AG20443 (cell line): ENCODE data around the gene PPP2R2C.

Experiments
- DNase-seq: peaks from one replicate; pipeline ENCODE4 v3.0.0; 2012; ENCODE audit warnings: low spot score, mixed read lengths

Gene PPP2R2C

DNA sequence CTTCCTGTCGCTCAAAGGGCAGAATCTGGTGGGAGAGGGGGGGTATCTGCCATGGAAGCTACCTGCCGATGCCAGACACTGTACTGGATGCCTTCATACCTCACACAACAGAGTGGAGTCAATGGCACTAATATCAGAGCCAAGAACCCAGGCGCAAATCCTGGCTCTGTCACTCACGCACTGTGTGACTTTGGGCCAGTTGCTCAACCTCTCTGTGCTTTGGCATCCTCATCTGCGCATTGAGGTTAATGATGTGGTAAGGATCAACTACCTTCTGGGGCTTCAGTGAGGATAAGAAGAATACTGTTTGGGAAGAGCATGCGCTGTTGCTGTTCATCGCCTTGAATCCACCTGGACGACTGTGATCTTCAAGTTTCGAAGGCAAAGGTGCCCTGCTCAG is 70.6 kb downstream of the PPP2R2C start:
- no peak for DNase-seq

DNA sequence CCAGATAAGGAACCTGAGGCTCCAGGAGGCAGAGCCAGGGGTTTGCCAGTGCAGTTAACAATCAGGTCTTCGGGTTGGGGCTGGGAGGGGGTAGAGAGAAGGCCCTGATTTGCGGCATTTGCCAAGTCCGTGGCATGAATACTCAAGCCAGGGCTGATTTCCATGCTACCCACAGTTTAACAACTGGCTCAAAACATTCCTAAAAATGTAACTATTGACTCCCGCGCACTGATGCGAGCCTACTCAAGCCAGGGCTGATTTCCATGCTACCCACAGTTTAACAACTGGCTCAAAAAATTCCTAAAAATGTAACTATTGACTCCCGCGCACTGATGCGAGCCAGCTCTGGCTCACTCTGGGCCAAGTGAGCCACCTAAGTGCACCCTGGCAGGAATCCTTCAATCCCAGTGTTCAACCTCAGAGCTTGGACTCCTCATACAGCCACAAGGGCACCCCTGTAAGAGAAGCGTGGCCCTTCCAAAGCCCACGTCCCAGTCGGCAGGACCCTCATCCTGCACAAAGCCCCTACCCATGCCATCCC is 75.6 kb downstream of the PPP2R2C start:
- no peak for DNase-seq

DNA sequence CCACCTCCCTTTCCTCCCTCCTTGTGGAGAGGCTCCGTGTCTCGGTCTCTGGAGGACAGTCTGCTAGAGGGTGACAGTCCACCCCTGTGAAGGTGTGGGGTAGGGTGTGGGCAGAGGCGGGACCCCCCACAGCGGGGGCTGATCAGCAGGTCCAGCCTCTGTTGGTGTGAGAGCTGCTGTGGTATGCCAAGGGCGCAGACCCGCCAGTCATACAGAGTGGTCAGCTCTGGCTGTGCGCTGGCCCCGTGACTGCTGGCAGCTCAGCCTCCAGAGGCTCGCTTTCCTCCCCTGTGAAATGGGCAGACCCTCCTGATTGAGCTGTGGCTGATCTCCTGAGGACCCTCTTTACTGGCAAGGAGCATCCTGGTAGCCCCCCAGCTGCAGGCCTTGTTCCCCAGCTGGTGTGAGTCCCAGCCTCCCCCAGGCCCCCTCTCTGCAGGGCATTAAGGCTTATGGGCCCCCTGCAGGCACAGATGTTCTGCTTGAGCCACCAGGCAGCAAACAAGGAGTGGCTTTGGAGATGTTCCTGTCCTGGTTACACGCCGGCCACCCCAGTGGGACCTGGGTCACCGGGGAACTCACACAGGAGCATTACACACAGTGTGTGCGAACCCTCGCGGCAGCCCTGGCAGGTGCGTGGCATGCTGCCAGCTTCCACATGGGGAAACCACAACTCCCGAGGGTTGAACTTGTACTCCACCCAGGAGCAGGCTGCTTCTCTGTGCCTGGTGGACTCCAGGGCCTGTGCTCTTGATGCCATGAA is 76.8 kb downstream of the PPP2R2C start:
- DNase-seq: no peak

DNA sequence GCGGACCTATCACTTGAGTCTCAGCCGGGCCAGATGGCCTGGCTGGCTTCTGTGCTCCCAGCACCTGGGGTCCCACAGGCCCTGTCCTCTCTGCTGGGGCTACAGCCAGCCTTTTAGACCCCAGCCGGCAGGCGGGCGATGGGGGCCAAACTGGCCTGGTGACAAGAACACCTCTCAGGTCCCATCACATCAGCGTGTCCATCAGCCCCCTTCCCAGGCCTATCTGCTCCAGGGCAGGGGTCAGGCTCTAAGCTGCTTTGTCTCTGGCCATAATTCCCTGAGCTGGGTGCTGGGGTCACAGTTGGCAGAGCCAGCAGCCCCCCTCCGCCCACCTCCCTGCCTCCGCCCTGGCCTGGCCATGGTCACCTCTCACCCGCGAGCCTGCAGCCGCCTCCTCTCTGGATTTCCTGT is 77.7 kb downstream of the PPP2R2C start:
- DNase-seq: no peak

DNA sequence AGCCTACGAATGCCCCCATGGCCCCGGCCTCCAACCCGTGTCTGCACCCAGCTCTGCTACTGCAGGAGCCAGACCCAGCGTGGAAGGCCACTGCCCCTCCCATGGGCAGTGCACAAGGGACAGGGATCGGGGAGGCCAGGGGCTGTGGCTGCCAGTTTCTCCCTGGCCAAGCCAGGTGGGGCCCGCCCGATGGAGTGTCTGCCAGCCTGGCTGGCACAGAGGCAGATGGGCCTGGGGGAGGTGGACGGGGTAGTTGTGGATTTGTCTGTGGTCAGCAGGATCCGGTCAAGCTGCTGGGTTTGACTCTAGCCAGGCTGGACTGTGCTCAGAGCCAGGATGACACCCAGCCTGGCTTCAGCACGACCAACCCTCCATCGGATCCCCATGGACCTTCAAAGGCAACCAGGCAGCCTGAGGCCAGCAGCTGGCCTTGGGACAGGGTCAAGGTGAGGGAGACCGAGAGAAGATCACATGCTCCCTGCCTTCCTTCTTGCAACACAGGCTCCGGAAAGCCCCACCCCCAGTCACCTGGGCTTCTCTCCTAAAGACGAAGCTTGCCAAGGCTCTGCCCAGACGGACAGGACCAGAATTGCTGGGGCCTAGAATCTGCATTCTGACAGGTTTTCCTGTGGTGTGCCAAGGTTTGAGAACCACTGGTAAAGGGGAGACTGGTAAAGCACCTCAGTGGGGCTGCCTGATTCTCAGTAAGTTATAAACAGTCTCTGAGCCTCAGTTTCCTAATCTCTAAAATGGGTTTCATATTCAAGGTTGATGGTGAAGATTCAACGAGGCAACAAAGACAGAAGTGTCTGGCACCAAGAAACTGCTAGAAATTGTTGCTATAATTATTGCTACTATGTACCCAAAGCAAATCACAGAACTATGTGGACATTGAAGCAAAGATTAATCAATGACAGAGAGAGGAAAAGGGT is 78.6 kb downstream of the PPP2R2C start:
- no peak for DNase-seq

DNA sequence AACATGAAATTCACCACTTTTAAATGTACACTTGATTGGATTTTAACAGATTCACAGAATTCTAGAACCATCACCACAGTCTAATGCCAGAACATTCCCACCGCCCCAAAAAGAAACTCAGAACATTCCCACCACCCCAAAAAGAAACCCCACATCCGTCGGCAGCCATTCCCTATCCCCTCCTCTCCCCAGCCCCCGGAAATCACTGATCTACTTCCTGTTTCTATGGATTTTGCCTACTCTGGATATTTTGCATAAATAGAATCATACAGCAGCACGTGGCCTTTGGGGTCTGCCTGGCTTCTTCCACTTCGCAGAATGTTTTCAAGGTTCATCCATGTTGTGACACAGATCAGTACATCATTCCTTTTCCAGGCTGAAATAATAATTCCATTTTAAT is 79.3 kb downstream of the PPP2R2C start:
- no peak for DNase-seq

DNA sequence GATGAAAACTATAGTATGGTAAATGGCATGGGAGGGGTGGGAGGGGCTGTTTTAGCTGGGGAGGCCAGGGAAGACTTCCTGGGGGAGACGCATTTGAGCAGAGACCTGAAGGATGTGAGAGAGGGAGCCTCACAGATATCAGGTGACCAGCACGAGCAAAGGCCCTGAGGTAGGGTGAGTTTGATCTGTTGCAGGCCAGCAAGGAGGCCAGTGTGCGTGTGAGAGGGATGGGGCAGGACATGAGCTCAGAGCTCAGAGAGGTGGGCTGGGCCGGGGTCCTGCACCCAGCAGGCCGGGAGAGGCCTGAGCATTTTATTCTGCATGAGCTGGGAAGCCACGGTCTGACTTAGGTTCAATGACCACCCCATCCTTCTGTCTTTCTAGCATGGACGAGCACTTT is 80.0 kb downstream of the PPP2R2C start:
- DNase-seq: no peak

DNA sequence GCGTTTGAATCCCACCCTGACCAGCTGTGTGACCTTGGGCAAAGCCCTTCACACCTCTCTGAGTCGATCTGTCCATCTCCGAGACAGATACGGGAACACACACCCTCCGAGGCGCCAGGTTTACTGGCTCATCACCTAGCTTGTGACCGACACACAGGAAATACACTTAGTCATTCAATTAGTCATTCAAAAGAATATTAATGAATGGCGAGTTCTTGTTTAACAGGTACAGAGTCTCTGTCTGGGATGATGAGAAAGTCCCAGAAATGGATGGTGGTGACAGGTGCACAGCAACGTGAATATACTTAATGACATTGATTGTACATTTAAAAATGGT is 80.6 kb downstream of the PPP2R2C start:
- no peak for DNase-seq

DNA sequence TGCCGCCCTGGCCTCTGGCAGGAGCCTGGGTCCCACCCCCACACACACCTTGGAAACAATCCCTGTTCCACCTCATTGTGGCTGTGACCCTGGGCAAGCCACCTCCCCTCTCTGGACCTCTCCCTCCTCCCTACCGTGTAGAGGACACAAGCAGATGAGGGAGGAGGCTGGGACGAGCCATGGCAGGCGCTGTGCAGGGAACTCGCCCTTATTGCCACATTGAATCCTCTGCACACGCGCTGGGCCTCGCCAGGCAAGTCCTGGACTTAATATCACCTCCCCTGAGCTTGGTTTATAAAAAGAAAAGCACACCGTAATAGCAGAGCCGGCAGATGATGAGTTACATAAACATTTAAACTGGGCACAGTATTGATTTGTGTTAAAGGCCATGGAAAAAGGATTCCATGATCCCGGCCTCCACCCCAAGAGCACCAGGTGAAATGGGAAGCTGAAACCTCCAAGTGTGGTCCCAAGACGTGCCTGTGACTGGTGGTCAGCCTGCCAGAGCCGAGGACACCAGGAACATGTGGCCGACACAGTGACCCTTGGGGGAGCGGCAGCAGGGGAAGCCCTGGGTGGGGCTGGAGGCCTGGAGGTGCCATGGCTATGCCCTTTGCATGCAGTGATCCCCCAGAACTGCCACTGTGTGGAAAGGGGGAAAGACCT is 81.1 kb downstream of the PPP2R2C start:
- DNase-seq: no peak

DNA sequence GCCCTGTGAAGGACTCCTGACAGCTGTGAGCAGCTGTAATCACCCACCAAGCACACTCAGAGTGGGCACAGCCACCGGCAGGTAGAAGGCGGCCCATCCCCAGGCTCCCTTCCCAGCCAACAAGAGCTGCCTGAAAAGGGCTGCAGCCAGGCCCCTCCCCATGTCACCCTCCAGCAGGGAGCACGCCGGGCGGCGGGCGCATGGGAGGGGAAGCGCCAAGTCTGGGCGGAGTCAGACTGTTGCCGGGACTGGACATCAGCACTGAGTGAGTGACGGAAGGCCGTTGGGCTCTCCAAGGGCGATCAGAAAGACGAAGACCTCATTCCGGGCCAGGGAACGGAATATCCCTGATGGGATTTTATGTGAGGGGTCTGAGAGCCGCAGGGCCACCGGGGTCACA is 82.1 kb downstream of the PPP2R2C start:
- no peak for DNase-seq

DNA sequence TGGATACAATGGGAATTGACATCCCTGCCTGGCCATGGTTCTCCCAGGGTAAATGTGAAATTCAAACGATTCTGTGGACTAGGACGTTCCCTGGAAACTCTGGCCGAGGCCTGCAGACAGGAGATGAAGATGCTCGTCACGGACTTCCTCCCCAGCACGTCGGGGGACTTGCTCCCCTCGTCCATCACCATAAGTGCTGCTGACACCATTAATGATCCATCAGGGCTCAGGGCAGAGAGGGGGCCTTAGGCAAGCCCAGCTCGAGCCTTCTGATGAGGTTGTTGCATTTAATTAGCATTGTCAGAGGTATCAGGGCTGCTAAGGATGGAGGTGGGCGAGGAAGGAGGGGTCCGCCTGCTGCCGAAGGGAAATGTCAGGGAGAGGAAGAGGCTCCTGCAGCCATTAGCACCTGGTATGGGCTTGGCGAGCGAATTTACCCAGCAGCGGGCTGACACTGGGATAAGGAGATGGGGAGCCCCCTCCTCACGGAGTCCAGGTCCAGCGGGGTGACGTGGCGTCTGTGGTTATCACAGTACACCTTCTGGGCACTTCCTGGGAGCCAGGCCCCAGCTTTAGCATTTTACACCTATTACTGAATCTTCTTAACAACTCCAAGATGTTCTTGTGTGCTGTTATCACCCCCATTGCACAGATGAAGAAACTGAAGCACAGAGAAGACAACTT is 83.1 kb downstream of the PPP2R2C start:
- DNase-seq: no peak

DNA sequence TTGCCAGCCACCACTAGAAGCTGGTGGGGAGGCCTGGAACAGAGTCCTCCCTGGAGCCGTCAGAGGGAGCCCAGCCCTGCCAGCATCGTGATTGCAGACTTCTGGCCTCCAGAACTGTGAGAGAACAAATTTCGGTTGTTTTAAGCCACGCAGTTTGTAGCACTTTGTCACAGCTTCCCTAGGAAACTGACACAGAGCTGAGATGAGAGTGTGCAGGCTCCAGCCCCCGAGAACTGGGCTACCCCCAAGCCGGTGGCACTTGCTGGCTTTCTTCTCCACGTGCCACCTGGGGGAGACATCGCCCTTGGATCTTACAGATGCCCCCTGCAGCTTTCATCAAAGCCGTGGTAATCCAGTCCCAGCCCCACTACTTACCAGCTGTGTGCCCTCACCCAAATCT is 83.7 kb downstream of the PPP2R2C start:
- no peak for DNase-seq

DNA sequence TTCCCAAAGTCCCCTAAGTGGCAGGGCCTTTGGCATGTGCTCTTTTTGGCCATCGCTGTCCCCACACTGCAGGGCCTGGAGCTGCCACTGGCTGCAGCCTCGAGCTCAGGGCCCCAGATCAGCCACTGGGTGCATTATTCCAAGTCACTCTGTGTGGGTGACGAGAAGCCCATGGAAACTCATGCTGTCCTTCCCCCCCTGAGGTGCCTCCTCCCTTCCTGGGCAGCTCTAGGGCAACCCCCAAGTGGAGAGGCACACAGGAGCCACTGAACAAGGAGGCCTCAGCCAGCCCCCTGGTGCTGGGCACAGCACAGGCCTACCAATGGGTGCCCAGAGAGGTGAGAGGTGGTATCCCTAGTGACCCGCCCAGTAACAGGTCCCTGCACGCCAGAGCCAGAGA is 84.5 kb downstream of the PPP2R2C start:
- no peak for DNase-seq

DNA sequence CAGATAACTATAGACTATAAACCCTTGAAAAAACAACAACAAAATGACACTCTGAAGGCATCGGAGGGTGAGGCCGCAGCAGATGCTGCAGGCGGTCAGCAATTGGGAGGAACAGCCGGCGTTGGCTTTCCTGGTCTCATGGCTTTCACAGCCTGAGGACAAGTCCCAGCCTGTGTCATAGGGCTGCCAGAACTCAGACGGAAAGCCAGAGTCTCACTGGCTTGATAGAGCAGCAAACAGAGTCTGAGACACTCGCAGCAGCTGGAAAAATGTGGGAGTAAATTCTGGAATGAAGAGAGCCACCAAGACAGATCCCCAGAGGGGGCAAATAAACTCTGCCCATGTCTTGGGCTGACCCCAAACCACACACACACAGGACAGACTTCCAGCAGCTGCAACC is 86.3 kb downstream of the PPP2R2C start:
- DNase-seq: no peak

DNA sequence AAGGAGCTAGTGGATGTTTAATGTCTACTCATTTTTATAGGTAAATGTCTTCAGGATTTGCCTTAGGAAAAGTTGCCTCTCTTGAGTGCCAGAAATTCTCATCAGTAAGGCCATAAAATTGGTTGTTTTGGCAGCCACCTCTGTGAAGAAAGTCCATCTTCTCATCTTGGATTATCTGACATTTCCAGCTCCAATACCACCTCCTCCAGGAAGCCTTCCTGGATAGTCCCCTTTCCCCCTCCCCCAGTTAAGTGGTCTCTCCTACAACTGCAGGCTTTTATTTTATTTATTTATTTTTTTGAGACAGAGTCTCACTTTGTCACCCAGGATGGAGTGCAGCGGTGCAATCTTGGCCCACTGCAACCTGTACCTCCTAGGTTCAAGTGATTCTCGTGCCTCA is 87.1 kb downstream of the PPP2R2C start:
- DNase-seq: no peak

DNA sequence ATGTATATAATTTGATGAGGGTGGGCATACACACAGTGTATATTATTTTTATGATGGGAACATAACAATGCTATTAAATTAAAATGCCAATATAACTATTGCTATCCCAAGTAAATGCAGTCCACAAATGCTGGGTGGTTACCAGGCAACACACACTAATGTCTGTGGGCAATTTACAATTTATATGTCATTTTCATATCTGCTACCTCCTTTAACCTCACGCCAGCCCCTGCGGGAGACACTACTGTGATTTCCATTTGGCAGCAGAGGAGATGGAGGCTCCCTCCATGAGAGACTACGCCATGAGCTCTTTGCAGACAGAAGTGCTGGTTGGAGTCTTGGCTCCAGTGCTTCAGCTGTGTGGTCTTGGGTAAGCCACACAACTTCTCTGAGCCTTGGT is 87.9 kb downstream of the PPP2R2C start:
- no peak for DNase-seq

DNA sequence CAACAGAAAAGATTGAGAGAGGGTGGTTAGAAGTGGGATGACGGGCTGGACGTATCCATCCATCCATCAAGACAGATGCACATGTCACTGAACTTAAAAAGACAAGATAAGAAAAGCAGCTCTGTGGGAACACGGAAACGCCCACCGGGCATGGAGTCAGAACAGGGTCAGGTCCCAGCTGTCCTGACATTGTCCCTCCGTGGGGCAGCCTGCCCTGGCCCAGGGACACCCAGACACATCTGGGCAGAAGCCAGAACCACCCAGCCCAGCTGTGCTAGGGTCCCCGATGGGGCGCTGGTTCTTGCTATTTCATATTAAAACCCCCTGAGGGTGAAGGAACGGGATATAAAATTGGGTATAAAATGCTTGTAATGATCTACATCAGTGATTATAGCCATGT is 88.5 kb downstream of the PPP2R2C start:
- no peak for DNase-seq

DNA sequence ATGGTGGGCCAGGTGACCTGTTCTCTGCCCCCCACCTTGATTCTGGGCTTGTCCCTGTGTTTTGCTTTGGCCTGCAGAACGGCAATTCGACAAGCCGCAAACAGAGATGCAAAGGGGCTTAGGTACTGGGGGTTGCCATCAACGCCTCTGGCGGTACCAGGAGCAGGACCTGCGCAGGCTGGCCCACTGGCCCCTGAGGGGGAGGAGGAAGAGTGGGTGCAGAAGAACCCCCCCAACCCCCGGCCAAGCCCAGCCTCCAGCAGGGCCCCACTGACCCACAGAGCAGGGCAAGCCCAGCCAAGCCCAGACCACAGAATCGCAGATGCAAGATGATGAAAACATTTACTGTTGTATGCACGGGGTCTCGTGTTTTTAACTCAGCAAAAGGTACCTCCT is 89.4 kb downstream of the PPP2R2C start:
- DNase-seq: no peak

DNA sequence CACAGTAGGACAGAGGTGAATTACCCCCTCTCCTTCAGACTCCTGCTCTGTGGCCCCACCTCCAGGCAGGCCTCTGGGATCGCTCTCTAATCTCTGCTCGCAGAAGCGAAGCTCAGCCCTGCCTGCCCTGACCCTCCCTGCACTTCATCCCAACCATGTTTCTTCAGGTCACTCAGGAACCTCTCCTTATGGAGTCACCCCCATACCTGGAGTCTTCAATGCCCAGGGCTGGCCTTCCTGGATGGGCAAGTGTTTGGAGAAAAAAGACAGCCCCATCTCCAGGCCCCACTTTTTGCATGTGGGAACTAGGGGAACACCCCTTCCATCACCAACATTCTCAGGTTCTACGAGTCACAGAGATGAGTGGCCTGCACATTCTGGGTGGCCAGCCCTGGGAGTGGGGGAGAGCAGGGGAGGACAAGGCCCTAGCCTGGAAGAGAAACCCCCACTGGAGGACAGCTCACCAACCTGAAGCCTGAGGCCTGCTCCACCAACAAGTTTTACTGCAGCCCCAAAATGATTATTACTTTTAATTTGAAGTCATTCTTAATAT is 90.8 kb downstream of the PPP2R2C start:
- no peak for DNase-seq

DNA sequence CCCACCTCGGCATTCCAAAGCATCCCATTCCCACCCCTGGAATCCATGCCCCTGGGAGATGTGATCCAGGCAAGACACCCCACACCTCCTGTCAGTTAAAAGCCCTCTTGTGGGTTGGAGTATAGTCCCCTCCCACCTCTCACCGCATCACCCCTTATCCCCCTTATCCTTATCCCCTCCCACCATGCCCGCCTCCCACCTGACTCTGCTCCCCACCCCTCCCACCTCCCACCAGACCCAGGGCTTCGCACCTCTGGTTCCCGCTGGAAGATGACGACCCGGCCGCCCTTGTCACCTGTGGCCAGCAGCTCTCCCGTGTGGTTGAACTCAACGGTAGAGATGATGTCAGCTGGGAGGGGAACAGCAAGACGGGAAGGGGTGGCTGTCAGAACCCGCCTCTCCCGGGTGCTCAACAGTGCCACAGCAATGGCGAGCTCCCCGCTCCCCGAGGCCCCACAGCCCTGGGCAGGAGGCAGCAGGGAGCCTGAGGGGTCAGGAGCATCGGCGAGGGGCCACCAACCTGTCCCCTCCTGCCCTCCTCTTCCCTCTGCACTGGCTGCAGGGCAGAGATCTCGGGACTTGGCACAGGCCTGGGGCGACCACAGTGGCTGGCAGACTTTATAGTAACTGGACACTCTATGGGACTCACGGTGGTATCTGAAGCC is 91.5 kb downstream of the PPP2R2C start:
- no peak for DNase-seq
